Activated CD8-positive, alpha-beta memory T cell treated with anti-CD3 and anti-CD28 coated beads, Interleukin-2, amount 50 U/mL, for 1 hour (primary cell): ENCODE results near the gene TTI1.
"Not testable (repeated sequence)": the region's sequence is repeated elsewhere in the genome, so short reads cannot be mapped to it uniquely, and the experiment has no call there.

Source experiments
- DNase-seq: peaks from one replicate; pipeline ENCODE4 v3.0.0-alpha.2; 2020; ENCODE audit errors: extremely low read depth

TTI1 gene

GRCh38 chr20:37968841-37969401 lies 64.3 kb downstream of the TTI1 start:
- DNase-seq, result no peak

- DNase-seq, result not testable (repeated sequence)
These were observed 69.8 kb downstream of the TTI1 start for GRCh38 chr20:37963483-37963882.

GRCh38 chr20:37961066-37961465 lies 72.2 kb downstream of the TTI1 start:
- DNase-seq, result no peak

GRCh38 chr20:37958856-37959520 lies 74.3 kb downstream of the TTI1 start:
- DNase-seq, result no peak

GRCh38 chr20:37956107-37956585 lies 77.1 kb downstream of the TTI1 start:
- no peak for DNase-seq

- no peak for DNase-seq
These were observed 77.7 kb downstream of the TTI1 start for GRCh38 chr20:37955511-37955910.

- no peak for DNase-seq
These were observed 78.6 kb downstream of the TTI1 start for GRCh38 chr20:37954626-37955025.

- no peak for DNase-seq
These were observed 79.1 kb downstream of the TTI1 start for GRCh38 chr20:37954190-37954589.

- DNase-seq, result no peak
These were observed 84.3 kb downstream of the TTI1 start for GRCh38 chr20:37948956-37949355.

- DNase-seq, result no peak
These were observed 85.3 kb downstream of the TTI1 start for GRCh38 chr20:37947943-37948342.

- no peak for DNase-seq
These were observed 86.3 kb downstream of the TTI1 start for GRCh38 chr20:37946946-37947345.

- DNase-seq, result no peak
These were observed 88.1 kb downstream of the TTI1 start for GRCh38 chr20:37945091-37945547.

GRCh38 chr20:37944456-37944981 lies 88.7 kb downstream of the TTI1 start:
- DNase-seq, result no peak

- no peak for DNase-seq
These were observed 89.5 kb downstream of the TTI1 start for GRCh38 chr20:37943501-37944455.

GRCh38 chr20:37943033-37943432 lies 90.2 kb downstream of the TTI1 start:
- no peak for DNase-seq

GRCh38 chr20:37941992-37942391 lies 91.3 kb downstream of the TTI1 start:
- DNase-seq, result no peak

GRCh38 chr20:37941332-37941731 lies 91.9 kb downstream of the TTI1 start:
- no peak for DNase-seq

- no peak for DNase-seq
These were observed 92.4 kb downstream of the TTI1 start for GRCh38 chr20:37940858-37941257.

- no peak for DNase-seq
These were observed 93.3 kb downstream of the TTI1 start for GRCh38 chr20:37939701-37940560.

GRCh38 chr20:37938954-37939353 lies 94.3 kb downstream of the TTI1 start:
- DNase-seq, result no peak

GRCh38 chr20:37938181-37938750 lies 95.0 kb downstream of the TTI1 start:
- no peak for DNase-seq
